ENCODE results near the gene ATP5PF.
"Not testable (repeated sequence)": the region's sequence is repeated elsewhere in the genome, so short reads cannot be mapped to it uniquely, and the experiment has no call there.

Gene ATP5PF
- total RNA-seq: 14.5 to 29.7 (median 22.0) reads per million in 4 experiments

GRCh38 chr21:25734904-25735645 is at the start of gene ATP5PF, which contains the start of gene GABPA:
Gene ATP5PF (minus strand): TSS chr21:25734904. CDS start chr21:25729794, 5,110 bp downstream.
Gene GABPA (plus strand): TSS chr21:25734972. CDS start chr21:25741599, 6,627 bp downstream.
- peak; percentile 93 for DNase-seq

- not testable (repeated sequence) for DNase-seq
Measured at GRCh38 chr21:25778126-25778875, 43.6 kb upstream of the ATP5PF start.

GRCh38 chr21:25776440-25776839 is 41.7 kb upstream of the ATP5PF start:
- DNase-seq: no peak

- DNase-seq: no peak
Measured at GRCh38 chr21:25772686-25773085, 38.0 kb upstream of the ATP5PF start.

GRCh38 chr21:25767921-25768320 is 33.2 kb upstream of the ATP5PF start:
- no peak for DNase-seq

GRCh38 chr21:25764065-25764464 is 29.4 kb upstream of the ATP5PF start:
- DNase-seq: no peak

GRCh38 chr21:25760677-25761076 is 26.0 kb upstream of the ATP5PF start:
- no peak for DNase-seq

GRCh38 chr21:25760061-25760460 is 25.4 kb upstream of the ATP5PF start:
- DNase-seq: no peak

GRCh38 chr21:25759573-25759972 is 24.9 kb upstream of the ATP5PF start:
- no peak for DNase-seq

GRCh38 chr21:25757531-25757930 is 22.8 kb upstream of the ATP5PF start:
- no peak for DNase-seq

GRCh38 chr21:25756190-25756932 is 21.7 kb upstream of the ATP5PF start:
- no peak for DNase-seq

GRCh38 chr21:25752416-25752815 is 17.7 kb upstream of the ATP5PF start:
- no peak for DNase-seq

GRCh38 chr21:25750085-25750484 is 15.4 kb upstream of the ATP5PF start:
- no peak for DNase-seq

- DNase-seq: no peak
Measured at GRCh38 chr21:25744854-25745253, 10.2 kb upstream of the ATP5PF start.

- no peak for DNase-seq
Measured at GRCh38 chr21:25742900-25743299, 8.2 kb upstream of the ATP5PF start.

GRCh38 chr21:25737421-25737820 is 2.7 kb upstream of the ATP5PF start:
- no peak for DNase-seq

- peak; percentile 59 for DNase-seq
Measured at GRCh38 chr21:25735646-25736597, 1.2 kb upstream of the ATP5PF start.

- DNase-seq: no peak
Measured at GRCh38 chr21:25734654-25734903, 125 bp downstream of the ATP5PF start.

GRCh38 chr21:25733859-25734653 is 648 bp downstream of the ATP5PF start:
- peak; percentile 23 for DNase-seq

- DNase-seq: no peak
Measured at GRCh38 chr21:25732091-25732760, 2.5 kb downstream of the ATP5PF start.

- DNase-seq: no peak
Measured at GRCh38 chr21:25722631-25723030, 12.1 kb downstream of the ATP5PF start.
